Measurements from ENCODE around the gene MAD1L1.

GRCh38 chr7:2159176-2159520, 73.6 kb downstream of the MAD1L1 start:
- TF ChIP-seq CTCF (IDR thresholded peaks at IDR 0.05): no peak
- no peak for TF ChIP-seq POLR2A (IDR thresholded peaks at IDR 0.05)
- no peak for TF ChIP-seq EP300 (IDR thresholded peaks at IDR 0.05)
- no peak for TF ChIP-seq POLR2AphosphoS5 (IDR thresholded peaks at IDR 0.05)
